Testis (tissue), 2 donors: ENCODE measurements around the gene ACVRL1.

ENCODE experiments used
- POLR2A ChIP-seq: fragments of 450-650 bp; IDR thresholded peaks from one replicate; pipeline ENCODE4 v1.6.1; 2017; ENCODE audit warnings: antibody characterized with exemption, mild to moderate bottlenecking, moderate library complexity
- TF ChIP-seq, protein P1 (sequence below), 3 experiments: fragments of 450-650 bp in 2 of 3; fragments of 200-600 bp in 1 of 3; sonication (generic) in 1 of 3; IDR thresholded peaks; one replicate each; pipeline ENCODE4 v1.5.1; 2016 to 2019; ENCODE audit warnings: antibody characterized with exemption in 3 of 3, mild to moderate bottlenecking in 2 of 3, moderate library complexity in 1 of 3

DNA sequence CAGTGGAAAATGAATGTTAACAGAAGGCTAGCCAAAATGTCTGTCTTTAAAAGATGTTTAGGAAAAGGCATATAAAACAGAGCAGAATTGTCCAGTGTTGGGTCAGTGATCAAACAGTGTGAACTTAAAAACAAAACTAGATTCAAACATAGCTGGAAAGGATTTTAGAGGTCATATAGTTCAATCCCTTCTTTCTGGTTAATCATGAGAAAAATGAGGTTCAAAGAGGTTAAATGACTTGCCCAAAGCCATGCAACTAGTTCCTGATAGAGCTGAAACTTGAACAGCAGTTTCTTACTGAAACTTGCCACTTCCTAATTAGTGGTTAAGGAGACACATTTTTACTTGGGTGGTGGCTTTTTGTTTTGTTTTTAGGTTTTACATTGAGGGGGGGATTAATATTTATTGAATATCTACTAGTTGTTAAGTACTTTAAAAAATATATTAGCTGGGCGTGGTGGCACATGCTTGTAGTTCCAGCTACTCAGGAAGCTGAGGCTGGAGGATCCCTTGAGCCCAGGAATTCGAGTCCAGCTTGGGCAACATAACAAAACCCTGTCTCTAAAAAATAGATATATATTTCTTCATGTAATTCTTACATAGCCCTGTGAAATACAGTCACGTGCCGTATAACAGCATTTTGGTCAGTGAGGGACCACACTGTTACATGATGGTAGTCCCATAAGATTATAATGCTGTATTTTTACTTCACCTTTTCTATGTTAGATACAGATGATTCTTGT lies 64.5 kb downstream of the ACVRL1 start:
- TF ChIP-seq, protein P1, sequence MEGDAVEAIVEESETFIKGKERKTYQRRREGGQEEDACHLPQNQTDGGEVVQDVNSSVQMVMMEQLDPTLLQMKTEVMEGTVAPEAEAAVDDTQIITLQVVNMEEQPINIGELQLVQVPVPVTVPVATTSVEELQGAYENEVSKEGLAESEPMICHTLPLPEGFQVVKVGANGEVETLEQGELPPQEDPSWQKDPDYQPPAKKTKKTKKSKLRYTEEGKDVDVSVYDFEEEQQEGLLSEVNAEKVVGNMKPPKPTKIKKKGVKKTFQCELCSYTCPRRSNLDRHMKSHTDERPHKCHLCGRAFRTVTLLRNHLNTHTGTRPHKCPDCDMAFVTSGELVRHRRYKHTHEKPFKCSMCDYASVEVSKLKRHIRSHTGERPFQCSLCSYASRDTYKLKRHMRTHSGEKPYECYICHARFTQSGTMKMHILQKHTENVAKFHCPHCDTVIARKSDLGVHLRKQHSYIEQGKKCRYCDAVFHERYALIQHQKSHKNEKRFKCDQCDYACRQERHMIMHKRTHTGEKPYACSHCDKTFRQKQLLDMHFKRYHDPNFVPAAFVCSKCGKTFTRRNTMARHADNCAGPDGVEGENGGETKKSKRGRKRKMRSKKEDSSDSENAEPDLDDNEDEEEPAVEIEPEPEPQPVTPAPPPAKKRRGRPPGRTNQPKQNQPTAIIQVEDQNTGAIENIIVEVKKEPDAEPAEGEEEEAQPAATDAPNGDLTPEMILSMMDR (IDR thresholded peaks at IDR 0.05): no peak
- no peak for TF ChIP-seq POLR2A
